Measurements from ENCODE around the gene FIP1L1. TPM values are rescaled to one million over a fixed set of nuclear protein-coding genes. Genes with fewer than 3 reads are reported as not detected.
"Not testable (repeated sequence)": the region's sequence is repeated elsewhere in the genome, so short reads cannot be mapped to it uniquely, and the experiment has no call there.

The FIP1L1 gene, protein sequence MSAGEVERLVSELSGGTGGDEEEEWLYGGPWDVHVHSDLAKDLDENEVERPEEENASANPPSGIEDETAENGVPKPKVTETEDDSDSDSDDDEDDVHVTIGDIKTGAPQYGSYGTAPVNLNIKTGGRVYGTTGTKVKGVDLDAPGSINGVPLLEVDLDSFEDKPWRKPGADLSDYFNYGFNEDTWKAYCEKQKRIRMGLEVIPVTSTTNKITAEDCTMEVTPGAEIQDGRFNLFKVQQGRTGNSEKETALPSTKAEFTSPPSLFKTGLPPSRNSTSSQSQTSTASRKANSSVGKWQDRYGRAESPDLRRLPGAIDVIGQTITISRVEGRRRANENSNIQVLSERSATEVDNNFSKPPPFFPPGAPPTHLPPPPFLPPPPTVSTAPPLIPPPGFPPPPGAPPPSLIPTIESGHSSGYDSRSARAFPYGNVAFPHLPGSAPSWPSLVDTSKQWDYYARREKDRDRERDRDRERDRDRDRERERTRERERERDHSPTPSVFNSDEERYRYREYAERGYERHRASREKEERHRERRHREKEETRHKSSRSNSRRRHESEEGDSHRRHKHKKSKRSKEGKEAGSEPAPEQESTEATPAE
- 91.3 TPM for total RNA-seq

DNA sequence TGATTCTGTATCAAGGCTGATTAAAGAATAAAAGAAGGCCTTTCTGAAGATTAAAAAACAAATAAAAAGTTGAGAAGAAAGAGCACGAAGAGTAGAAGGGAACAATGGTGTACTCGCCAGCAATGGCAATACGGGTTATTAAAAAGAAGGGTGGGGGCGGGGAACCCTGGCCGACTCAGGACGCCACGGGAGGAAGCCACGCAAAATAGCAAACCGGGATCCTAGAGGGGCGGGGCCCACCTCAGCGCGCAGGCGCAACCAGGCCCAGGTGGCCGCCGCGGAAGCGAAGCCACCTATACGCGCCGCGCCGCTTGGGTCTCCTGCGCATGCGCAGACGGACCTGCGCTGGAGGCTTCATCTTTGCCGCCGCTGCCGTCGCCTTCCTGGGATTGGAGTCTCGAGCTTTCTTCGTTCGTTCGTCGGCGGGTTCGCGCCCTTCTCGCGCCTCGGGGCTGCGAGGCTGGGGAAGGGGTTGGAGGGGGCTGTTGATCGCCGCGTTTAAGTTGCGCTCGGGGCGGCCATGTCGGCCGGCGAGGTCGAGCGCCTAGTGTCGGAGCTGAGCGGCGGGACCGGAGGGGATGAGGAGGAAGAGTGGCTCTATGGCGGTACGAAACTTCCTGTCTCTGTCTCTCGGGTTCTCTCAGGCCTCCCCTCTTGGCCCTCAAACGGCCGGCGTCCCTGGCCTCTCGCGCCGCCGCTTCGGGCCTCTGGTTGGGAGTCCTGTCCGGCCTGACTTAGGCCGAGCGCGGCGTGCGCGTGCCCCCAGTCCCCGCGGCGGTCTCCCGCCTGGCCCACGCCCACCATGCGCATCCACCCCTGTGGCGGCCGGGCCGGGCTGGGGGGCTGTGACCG lies at the start of gene FIP1L1:
TSS of gene FIP1L1 (plus strand) at position 323 of the 852 bp plus-strand sequence. CDS start at position 521, 198 bp downstream.
- H3K4me3 ChIP-seq (ENCODE audit: low read length), result peak within 1 kb of the TSS; percentile 83
- no peaks in the 10 kb centered on the region for H3K9me3 ChIP-seq (ENCODE audit: low read depth, low read length)
- H3K4me1 ChIP-seq (ENCODE audit: insufficient read depth, low read length), result peaks cover 10% of the 10 kb centered on the region
- no peaks in the 10 kb centered on the region for H3K27me3 ChIP-seq (ENCODE audit: insufficient read depth, low read length)

DNA sequence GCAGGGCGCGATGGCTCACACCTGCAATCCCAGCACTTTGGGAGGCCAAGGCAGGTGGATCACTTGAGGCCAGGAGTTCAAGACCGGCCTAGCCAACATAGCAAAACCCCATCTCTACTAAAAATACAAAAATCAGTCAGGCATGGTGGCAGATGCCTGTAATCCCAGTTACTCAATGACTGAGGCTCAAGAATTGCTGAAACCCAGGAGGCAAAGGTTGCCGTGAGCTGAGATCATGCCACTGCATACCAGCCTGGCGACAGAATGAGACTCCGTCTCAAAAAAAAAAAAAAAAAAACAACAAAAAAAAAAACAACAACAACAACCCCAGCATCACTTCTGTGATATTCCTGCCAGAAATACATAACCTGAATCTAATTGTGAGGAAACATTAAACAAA lies 42.5 kb upstream of the FIP1L1 start:
- not testable (repeated sequence) for H3K4me3 ChIP-seq (ENCODE audit: low read length); H3K9me3 ChIP-seq (ENCODE audit: low read depth, low read length)

DNA sequence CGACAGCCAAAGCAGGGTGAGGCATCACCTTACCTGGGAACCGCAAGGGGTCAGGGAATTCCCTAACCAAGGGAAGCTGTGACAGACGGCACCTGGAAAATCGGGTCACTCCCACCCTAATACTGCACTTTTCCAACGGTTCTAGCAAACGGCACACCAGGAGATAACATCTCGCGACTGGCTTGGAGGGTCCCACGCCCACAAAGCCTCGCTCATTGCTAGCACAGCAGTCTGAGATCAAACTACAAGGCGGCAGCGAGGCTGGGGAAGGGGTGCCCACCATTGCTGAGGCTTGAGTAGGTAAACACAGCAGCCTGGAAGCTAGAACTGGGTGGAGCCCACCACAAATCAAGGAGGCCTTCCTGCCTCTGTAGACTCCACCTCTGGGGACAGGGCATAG lies 37.3 kb upstream of the FIP1L1 start:
- not testable (repeated sequence) for H3K9me3 ChIP-seq (ENCODE audit: low read depth, low read length); H3K4me1 ChIP-seq (ENCODE audit: insufficient read depth, low read length); H3K4me3 ChIP-seq (ENCODE audit: low read length); H3K27me3 ChIP-seq (ENCODE audit: insufficient read depth, low read length)

More for the DNA sequence above, 42.5 kb upstream of the FIP1L1 start:
- not testable (repeated sequence) for H3K4me1 ChIP-seq (ENCODE audit: insufficient read depth, low read length); H3K27me3 ChIP-seq (ENCODE audit: insufficient read depth, low read length)

DNA sequence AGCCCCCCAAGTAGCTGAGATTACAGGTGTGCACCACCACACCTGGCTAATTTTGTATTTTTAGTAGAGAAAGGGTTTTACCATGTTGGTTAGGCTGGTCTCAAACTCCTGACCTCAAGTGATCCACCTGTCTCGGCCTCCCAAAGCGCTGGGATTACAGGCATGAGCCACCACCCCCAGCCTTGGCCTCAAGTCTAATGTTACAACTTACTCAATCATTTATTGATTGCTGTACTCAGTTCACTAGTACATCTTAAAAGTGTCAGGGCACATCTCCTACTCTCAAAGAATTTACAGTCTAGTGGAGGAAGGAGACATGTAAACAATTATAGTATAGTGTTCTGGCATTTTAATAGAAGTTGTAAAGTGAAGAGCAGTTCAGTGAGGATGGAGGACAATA lies 31.0 kb upstream of the FIP1L1 start:
- not testable (repeated sequence) for H3K27me3 ChIP-seq (ENCODE audit: insufficient read depth, low read length); H3K4me1 ChIP-seq (ENCODE audit: insufficient read depth, low read length); H3K9me3 ChIP-seq (ENCODE audit: low read depth, low read length); H3K4me3 ChIP-seq (ENCODE audit: low read length)

DNA sequence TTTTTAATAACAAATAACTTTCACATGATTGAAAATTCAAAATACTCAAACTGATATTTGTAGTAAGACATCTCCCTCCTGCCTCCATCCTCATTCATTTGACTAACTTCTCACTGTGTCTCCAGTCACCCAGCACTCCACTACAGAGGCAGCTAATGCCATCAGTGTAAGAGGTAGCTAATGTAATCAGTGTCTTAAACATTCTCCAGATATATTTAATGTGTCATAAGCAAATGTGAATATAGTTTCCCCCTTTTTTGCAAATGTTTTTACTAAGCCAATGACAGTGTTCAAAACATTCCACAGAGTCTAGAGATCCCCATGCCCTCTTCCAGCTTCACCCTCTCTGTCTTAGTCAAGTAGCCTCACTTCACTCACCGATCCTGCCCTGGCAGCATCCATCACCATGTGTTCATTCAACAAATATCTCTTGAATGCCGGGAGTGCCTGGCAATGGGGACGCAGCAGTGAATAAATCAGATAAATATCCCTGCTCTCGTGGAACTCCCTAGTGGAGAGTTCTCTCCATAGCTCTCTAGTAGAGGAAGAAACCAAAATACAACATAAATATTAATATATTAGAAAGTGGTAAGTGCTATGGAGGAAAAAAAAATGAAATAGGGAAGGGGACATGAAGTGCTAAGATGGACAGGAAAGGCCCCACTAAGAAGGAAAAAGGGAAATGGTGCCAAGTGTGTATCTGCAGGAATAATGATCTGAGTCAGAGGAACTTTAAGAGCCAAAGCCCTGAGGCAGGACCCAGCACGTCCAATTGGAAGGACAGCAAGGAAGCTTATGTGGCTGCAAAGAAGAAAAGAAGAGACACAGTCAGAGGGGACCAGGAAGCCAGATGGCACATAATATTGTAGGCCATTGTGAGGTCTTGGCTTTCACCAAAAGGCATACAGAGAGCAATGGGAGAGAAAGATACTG lies 30.3 kb upstream of the FIP1L1 start:
- H3K4me1 ChIP-seq (ENCODE audit: insufficient read depth, low read length), result no peaks in the 10 kb centered on the region
- H3K4me3 ChIP-seq (ENCODE audit: low read length), result no peak overlapping the region
- H3K9me3 ChIP-seq (ENCODE audit: low read depth, low read length), result no peaks in the 10 kb centered on the region
- H3K27me3 ChIP-seq (ENCODE audit: insufficient read depth, low read length), result no peaks in the 10 kb centered on the region

DNA sequence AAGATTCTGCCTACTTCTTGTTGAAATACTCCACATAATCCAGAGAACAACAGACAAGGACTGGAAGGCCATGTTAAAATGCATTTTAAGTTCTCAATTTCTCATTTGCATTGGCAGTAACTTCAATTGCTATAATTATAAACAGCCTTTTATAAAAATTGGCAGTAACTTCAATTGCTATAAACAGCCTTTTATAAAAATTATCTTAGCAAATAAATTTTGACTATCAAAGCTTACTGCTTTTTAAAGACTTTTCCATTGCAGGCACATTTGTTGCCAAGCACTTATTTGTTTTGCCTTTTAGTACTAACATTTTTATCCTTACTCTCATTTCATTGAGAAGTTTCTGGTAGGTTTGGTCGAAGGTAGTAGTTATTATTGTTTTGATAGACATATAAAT lies 29.4 kb upstream of the FIP1L1 start:
- Histone ChIP-seq H3K9me3 (ENCODE audit: low read depth, low read length) (no peaks in the 10 kb centered on the region), H3K4me3 (ENCODE audit: low read length) (no peak overlapping the region), H3K27me3 (ENCODE audit: insufficient read depth, low read length) (no peaks in the 10 kb centered on the region), H3K4me1 (ENCODE audit: insufficient read depth, low read length) (no peaks in the 10 kb centered on the region)

DNA sequence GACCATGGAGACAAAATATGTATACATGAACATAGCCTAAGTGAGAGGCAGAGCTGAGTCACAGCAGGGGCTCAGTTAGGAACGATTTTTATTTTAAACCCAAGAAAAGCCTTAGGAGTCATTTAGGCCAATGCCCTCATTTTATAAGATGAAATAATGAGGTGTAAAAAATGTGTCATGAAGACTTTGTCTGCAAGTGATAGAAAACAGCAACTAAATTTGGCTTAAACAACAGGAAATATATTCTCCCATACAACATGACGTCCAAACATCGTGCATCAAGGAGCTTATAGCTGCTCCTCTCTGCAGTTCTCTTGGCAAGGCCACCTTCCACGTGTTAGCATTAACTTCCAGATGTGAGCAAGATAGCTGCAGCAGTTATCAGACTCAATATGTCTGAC lies 28.4 kb upstream of the FIP1L1 start:
- H3K4me1 ChIP-seq (ENCODE audit: insufficient read depth, low read length), result no peaks in the 10 kb centered on the region
- H3K27me3 ChIP-seq (ENCODE audit: insufficient read depth, low read length), result no peaks in the 10 kb centered on the region
- no peak overlapping the region for H3K4me3 ChIP-seq (ENCODE audit: low read length)
- H3K9me3 ChIP-seq (ENCODE audit: low read depth, low read length), result no peaks in the 10 kb centered on the region

DNA sequence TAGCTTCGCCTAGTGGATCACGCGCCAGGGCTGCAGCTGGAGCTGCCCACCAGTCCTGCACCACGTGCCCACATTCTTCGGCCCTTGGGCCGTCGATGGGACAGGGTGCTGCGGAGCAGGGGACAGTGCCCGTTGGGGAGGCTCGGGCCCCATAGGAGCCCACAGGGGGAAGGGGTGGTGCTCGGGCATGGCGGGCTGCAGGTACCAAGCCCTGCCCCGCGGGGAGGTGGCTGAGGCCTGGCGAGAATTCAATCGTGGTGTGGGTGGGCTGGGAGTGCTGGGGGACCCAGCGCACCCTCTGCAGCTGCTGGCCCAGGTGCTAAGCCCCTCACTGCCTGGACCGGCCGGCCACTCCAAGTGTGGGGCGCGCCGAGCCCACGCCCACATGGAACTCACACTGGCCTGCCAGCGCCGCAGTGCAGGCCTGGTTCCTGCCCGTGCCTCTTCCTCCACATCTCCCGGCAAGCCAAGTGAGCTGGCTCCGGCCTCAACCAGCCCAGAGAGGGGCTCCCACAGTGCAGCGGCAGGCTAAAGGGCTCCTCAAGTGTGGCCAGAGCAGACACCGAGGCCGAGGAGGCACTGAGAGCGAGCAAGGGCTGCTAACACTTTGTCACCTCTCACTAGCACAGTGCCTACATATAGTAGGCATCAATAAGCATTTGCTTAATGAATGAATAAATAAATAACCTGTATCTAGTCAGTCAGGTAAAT lies 23.3 kb upstream of the FIP1L1 start:
- Histone ChIP-seq H3K4me1 (ENCODE audit: insufficient read depth, low read length) (no peaks in the 10 kb centered on the region), H3K4me3 (ENCODE audit: low read length) (no peak overlapping the region), H3K27me3 (ENCODE audit: insufficient read depth, low read length) (no peaks in the 10 kb centered on the region), H3K9me3 (ENCODE audit: low read depth, low read length) (no peaks in the 10 kb centered on the region)

DNA sequence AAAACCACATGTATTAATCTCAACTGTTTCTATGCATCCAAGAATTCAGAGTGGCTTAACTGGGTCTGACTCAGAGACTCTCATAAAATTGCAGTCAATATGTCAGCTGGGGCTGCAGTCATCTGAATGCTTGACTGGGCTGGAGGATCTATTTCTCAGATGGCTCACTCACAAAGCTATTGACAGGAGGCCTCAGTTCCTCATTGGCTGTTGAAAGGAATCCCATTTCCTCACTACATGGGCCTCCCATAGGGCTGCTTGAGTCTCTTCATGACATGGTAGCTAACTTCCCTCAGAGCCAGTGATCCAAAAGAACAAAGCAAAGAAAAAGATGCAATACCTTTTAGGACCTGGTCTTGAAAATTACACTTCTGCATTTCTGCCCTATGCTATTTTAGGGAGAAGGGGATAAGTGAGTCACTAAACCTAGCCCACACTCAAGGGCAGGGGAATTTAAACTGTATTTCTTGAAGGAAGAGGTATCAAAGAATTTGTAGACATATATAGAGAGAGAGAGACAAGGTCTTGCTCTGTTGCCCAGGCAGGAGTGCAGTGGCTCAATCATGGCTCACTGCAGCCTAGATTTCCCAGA lies 21.4 kb upstream of the FIP1L1 start:
- H3K4me1 ChIP-seq (ENCODE audit: insufficient read depth, low read length), result no peaks in the 10 kb centered on the region
- no peak overlapping the region for H3K4me3 ChIP-seq (ENCODE audit: low read length)

DNA sequence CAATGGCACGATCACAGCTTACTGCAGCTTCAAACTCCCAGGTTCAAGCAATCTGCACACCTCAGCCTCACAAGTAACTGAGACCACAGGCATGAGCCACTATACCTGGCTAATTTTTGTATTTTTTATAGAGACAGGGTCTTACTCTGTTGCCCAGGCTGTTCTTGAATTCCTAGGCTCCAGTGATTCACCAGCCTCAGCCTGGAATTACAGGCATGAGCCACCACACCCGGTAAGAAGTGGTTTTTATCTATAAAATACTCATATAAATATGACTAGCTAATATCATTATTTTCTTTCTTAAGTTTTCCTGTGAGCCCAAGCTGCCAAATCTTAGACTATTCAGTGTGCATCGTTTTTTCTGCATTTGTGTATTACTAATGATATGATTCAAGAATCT lies 16.0 kb upstream of the FIP1L1 start:
- Histone ChIP-seq H3K4me3 (ENCODE audit: low read length) (no peak overlapping the region), H3K9me3 (ENCODE audit: low read depth, low read length) (no peaks in the 10 kb centered on the region), H3K27me3 (ENCODE audit: insufficient read depth, low read length) (no peaks in the 10 kb centered on the region), H3K4me1 (ENCODE audit: insufficient read depth, low read length) (peaks cover 21% of the 10 kb centered on the region)

More for the DNA sequence above, 21.4 kb upstream of the FIP1L1 start:
- H3K27me3 ChIP-seq (ENCODE audit: insufficient read depth, low read length), result no peaks in the 10 kb centered on the region
- H3K9me3 ChIP-seq (ENCODE audit: low read depth, low read length), result no peaks in the 10 kb centered on the region

DNA sequence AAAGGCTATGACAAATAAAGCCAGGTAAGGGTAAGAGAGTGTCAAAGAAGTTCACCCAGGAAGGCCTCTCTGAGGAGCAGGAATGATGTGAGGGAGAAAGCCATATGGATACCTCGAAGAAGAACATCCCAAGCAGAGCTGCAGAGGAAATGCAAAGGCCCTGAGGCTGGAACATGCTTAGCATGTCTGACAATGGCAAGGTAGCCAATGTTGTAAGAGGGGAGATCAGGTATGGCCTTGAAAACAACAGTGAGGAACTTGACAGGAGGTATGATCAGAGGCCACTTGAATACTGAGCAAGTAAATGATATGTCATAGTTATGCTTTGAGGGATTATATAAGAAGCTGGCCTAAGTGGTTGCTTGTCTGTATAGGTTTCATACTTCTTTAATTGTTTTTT lies 15.3 kb upstream of the FIP1L1 start:
- Histone ChIP-seq H3K4me1 (ENCODE audit: insufficient read depth, low read length) (peaks cover 23% of the 10 kb centered on the region), H3K4me3 (ENCODE audit: low read length) (no peak overlapping the region), H3K27me3 (ENCODE audit: insufficient read depth, low read length) (no peaks in the 10 kb centered on the region), H3K9me3 (ENCODE audit: low read depth, low read length) (no peaks in the 10 kb centered on the region)

DNA sequence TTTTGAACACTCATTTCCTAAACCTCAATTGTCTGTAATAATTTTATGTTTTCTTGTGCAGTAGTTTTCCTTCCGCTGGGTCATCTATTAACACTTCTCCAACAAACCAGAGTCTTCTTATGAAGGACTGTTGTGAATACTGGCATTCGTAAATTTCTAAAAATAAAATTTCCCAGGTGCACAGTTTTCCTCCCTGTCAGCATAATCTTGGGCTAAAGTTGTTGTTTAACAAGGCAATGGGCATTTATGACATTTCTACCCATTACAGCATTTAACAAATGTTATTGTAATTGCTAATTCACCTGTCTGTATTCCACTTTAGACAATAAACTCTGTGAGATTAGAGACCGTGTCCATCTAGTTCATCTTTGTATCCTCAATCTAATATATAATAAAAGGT lies 12.8 kb upstream of the FIP1L1 start:
- Histone ChIP-seq H3K9me3 (ENCODE audit: low read depth, low read length) (no peaks in the 10 kb centered on the region), H3K27me3 (ENCODE audit: insufficient read depth, low read length) (no peaks in the 10 kb centered on the region), H3K4me1 (ENCODE audit: insufficient read depth, low read length) (peaks cover 23% of the 10 kb centered on the region), H3K4me3 (ENCODE audit: low read length) (no peak overlapping the region)

DNA sequence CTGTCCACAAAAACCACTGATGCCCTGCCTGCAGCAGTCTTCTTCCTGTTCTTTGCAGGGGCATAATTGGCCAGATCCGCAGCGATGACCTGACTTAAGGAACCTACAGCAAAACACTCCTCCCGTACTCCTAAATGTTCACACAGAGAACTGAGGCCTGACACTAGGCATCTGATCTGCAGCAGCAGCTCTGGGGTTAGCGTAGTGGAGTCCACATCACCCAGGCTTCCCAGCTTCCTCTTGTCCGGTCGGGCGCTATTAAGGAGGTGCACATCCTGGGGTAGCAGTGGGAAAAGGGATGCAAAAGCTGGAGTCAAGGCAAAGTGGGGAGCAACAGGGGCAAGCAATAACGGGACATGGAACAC lies 12.3 kb upstream of the FIP1L1 start:
- Histone ChIP-seq H3K4me3 (ENCODE audit: low read length) (peak overlapping the region; percentile 73), H3K27me3 (ENCODE audit: insufficient read depth, low read length) (no peaks in the 10 kb centered on the region), H3K9me3 (ENCODE audit: low read depth, low read length) (no peaks in the 10 kb centered on the region), H3K4me1 (ENCODE audit: insufficient read depth, low read length) (peaks cover 23% of the 10 kb centered on the region)

Measured in mononuclear cell (primary cell).